ENCODE results near the gene CRTC2.

Gene CRTC2

GRCh38 chr1:153945795-153946621 is 12.4 kb downstream of the CRTC2 start:
- peak; percentile 51 for DNase-seq

GRCh38 chr1:153945131-153945794 is 13.1 kb downstream of the CRTC2 start:
- DNase-seq = no peak

- DNase-seq = no peak
Measured at GRCh38 chr1:153944827-153945117, 13.6 kb downstream of the CRTC2 start.

- DNase-seq = no peak
Measured at GRCh38 chr1:153944005-153944826, 14.2 kb downstream of the CRTC2 start.

- no peak for DNase-seq
Measured at GRCh38 chr1:153942766-153943549, 15.5 kb downstream of the CRTC2 start.

- no peak for DNase-seq
Measured at GRCh38 chr1:153941826-153942725, 16.3 kb downstream of the CRTC2 start.

GRCh38 chr1:153940756-153941155 is 17.7 kb downstream of the CRTC2 start:
- DNase-seq = no peak

- DNase-seq = no peak
Measured at GRCh38 chr1:153939476-153939875, 18.9 kb downstream of the CRTC2 start.

GRCh38 chr1:153938996-153939395 is 19.4 kb downstream of the CRTC2 start:
- no peak for DNase-seq

GRCh38 chr1:153937331-153937730 is 21.1 kb downstream of the CRTC2 start:
- no peak for DNase-seq

- no peak for DNase-seq
Measured at GRCh38 chr1:153936011-153936802, 22.2 kb downstream of the CRTC2 start.

GRCh38 chr1:153934746-153935145 is 23.7 kb downstream of the CRTC2 start:
- no peak for DNase-seq

GRCh38 chr1:153933955-153934354 is 24.5 kb downstream of the CRTC2 start:
- DNase-seq = no peak

GRCh38 chr1:153933430-153933829 is 25.0 kb downstream of the CRTC2 start:
- DNase-seq = no peak

GRCh38 chr1:153932156-153933131 is 26.0 kb downstream of the CRTC2 start:
- no peak for DNase-seq

- no peak for DNase-seq
Measured at GRCh38 chr1:153929981-153930948, 28.1 kb downstream of the CRTC2 start.

GRCh38 chr1:153929426-153929825 is 29.0 kb downstream of the CRTC2 start:
- DNase-seq = no peak

GRCh38 chr1:153928791-153929341 is 29.5 kb downstream of the CRTC2 start:
- no peak for DNase-seq
